PFSK-1 (cell line): ENCODE data around the gene ADCK2.

Experiments
- POLR2AphosphoS5 ChIP-seq: IDR thresholded peaks from 2 replicates; pipeline ENCODE4 v1.6.1; 2012; ENCODE audit warnings: low read depth, mild to moderate bottlenecking, control low read depth, low read length, moderate library complexity
- SIN3A ChIP-seq: IDR thresholded peaks from 2 replicates; pipeline ENCODE4 v1.6.1; 2012; ENCODE audit warnings: mild to moderate bottlenecking, low read length, moderate library complexity, borderline replicate concordance; ENCODE audit not compliant: insufficient read depth
- TF ChIP-seq, protein P1 (sequence below), 2 experiments: IDR thresholded peaks; 2 replicates each; pipeline versions ENCODE4 v1.6.1 to v1.8.0; 2011 to 2012; ENCODE audit warnings: low read depth in 2 of 2, low read length in 2 of 2, control low read depth in 1 of 2, inconsistent platforms in 1 of 2, mild to moderate bottlenecking in 1 of 2, moderate library complexity in 1 of 2; ENCODE audit not compliant: insufficient read depth in 1 of 2

DNA sequence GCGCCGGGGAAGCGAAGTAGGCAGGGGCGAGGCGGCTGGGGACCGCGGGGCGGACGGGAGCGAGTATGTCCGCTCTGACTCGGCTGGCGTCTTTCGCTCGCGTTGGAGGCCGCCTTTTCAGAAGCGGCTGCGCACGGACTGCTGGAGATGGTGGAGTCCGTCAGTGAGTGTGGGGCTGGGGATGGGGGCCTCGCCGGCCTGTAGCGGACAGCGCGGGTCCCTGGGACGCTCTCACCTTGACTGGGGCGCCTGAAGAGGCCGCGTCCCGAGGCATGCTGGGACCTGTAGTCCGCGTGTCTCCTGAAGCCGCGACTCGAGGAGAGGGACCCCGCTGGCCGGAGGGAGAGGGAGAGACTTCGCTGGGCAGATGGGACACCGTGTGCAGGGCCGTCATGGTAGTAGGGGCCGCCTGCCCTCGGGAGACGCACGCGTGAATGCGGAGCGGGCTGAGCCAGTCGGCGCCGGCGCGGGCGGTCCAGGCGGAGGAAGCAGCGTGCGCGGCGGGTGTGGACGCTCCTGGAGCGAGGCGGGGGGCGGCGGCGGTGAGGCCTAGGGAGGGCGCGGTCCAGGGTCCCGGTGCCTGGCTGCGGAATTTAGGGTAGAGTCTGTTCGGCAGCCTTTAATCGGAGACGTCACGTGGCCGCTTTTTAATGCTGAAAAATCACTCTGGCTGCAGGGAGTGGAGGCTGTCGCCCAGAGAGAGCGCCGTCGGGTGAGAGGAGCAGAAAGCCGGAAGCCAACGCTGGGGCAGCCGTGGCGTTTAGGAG lies 24.1 kb downstream of the ADCK2 start, which contains the start of gene NDUFB2:
- TF ChIP-seq, protein P1, sequence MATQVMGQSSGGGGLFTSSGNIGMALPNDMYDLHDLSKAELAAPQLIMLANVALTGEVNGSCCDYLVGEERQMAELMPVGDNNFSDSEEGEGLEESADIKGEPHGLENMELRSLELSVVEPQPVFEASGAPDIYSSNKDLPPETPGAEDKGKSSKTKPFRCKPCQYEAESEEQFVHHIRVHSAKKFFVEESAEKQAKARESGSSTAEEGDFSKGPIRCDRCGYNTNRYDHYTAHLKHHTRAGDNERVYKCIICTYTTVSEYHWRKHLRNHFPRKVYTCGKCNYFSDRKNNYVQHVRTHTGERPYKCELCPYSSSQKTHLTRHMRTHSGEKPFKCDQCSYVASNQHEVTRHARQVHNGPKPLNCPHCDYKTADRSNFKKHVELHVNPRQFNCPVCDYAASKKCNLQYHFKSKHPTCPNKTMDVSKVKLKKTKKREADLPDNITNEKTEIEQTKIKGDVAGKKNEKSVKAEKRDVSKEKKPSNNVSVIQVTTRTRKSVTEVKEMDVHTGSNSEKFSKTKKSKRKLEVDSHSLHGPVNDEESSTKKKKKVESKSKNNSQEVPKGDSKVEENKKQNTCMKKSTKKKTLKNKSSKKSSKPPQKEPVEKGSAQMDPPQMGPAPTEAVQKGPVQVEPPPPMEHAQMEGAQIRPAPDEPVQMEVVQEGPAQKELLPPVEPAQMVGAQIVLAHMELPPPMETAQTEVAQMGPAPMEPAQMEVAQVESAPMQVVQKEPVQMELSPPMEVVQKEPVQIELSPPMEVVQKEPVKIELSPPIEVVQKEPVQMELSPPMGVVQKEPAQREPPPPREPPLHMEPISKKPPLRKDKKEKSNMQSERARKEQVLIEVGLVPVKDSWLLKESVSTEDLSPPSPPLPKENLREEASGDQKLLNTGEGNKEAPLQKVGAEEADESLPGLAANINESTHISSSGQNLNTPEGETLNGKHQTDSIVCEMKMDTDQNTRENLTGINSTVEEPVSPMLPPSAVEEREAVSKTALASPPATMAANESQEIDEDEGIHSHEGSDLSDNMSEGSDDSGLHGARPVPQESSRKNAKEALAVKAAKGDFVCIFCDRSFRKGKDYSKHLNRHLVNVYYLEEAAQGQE (IDR thresholded peaks at IDR 0.05; ENCODE audit: insufficient read depth in 1 of 2, low read depth in 2 of 2, low read length in 2 of 2) = peak in 1 of 2 experiments; percentile 50; a peak in 2 of 4 replicates
- TF ChIP-seq POLR2AphosphoS5 = peak; percentile 93
- TF ChIP-seq SIN3A = peak; percentile 63; the same call in 1 of the 2 replicates
